ENCODE data around the gene TENT5C.

TENT5C gene

DNA sequence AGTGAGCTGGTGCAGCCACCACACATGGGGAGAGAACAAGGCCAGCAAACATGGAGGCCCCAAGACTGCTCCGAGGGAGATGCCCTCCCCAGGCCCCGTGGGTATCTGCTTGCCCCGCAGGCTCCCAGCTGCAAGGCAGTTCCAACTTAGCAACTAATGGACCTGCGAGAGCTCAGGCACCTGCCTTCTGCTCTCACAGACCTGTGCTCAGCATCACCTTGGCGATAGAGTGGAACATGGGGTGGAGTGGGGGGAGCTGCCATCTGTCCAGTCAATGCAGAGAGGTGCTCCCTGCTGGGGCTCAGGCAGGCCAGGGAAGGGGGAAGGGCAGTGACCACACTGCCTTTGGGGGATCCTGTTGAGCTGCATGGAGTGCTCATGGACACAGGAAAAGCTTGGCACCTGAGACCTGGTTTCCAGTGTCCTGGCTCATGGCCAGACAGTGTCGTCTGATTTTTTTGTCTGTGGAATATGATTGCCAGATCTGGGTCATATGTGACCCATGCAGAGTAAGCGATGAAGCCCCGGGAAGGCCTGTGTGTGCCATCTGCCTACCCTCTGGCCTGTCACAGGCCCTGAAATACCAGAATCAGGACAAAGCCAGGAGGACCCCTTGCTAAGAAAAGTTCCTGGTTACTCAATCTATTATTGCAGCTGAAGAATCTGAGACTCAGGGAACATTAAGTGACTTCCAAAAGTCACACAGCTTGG is 39.9 kb upstream of the TENT5C start:
- no peak overlapping the region for H2AK5ac ChIP-seq (ENCODE audit: low read depth, low read length)
- no peak overlapping the region for H2AFZ ChIP-seq (ENCODE audit: low read length)
- H3K18ac ChIP-seq (ENCODE audit: low read length), result peak overlapping the region; percentile 49
- H3K9me3 ChIP-seq (replicated peaks in 1 of 2; ENCODE audit: control insufficient read depth in 2 of 2, insufficient read depth in 1 of 2, low read depth in 1 of 2, low read length in 2 of 2), result no peaks in the 10 kb centered on the region
- H2BK12ac ChIP-seq (ENCODE audit: low read length), result no peak overlapping the region
- no peak for DNase-seq (ENCODE audit: low spot score)
- no peak overlapping the region for H3K27ac ChIP-seq (replicated peaks; ENCODE audit: low read length)
- H3K23ac ChIP-seq (ENCODE audit: low read depth, low read length, poor library complexity), result no peak overlapping the region
- H3K4me3 ChIP-seq (ENCODE audit: low read length in 2 of 2), result no peak overlapping the region
- H4K8ac ChIP-seq (ENCODE audit: low read depth, low read length), result no peak overlapping the region
- H2BK5ac ChIP-seq (ENCODE audit: low read length), result no peak overlapping the region
- H3K9ac ChIP-seq (ENCODE audit: low read depth, low read length, poor library complexity), result no peak overlapping the region
- peaks cover 0 to 8% of the 10 kb centered on the region in 2 donors for H3K4me1 ChIP-seq (ENCODE audit: control insufficient read depth in 2 of 2, insufficient read depth in 1 of 2, low read depth in 1 of 2, low read length in 2 of 2)
- H3K27me3 ChIP-seq (ENCODE audit: control insufficient read depth in 3 of 3, insufficient read depth in 3 of 3, low read depth in 1 of 3, low read length in 3 of 3), result no peaks in the 10 kb centered on the region
- H3K4me2 ChIP-seq (ENCODE audit: insufficient read depth, low read length, poor library complexity, severe bottlenecking), result no peak overlapping the region
- H3K14ac ChIP-seq (ENCODE audit: low read length), result peak overlapping the region; percentile 66
- H2BK120ac ChIP-seq (ENCODE audit: low read depth, low read length), result no peak overlapping the region
- no peaks in the 10 kb centered on the region for H3K79me1 ChIP-seq (ENCODE audit: low read depth, low read length)
- no peaks in the 10 kb centered on the region for H3K36me3 ChIP-seq (replicated peaks in 1 of 2; ENCODE audit: control insufficient read depth in 2 of 2, insufficient read depth in 2 of 2, low read length in 2 of 2)
- WGBS, 2 donors (ENCODE audit: extremely low coverage in 2 of 2, insufficient read length in 2 of 2, insufficient replicate concordance in 1 of 2), result no CpG with 5 or more reads among the region's 8 CpGs
- H2BK15ac ChIP-seq (ENCODE audit: low read length), result peak overlapping the region; percentile 15
- H3K4ac ChIP-seq (ENCODE audit: low read length), result no peak overlapping the region
- no peak overlapping the region for H4K91ac ChIP-seq (ENCODE audit: low read depth, low read length, poor library complexity)

DNA sequence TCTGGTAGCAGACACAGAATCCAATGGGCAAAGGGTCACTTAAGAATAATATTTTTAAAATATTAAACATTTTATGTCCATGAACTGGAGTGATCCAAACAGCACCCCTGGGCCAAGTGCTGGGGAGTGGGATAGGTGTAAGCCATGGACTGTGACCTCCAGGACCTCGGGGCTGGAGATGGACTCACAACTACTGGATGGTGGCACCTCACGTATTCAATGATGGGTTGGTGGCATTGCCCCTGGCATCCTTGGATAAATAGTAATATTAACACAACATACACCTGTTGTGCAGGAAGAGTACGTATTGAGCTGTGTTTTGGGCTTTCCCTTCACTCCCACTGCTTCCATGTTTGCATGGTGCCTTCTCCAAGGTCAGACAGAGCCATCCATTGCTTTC is 39.3 kb upstream of the TENT5C start:
- Histone ChIP-seq H3K27me3 (ENCODE audit: control insufficient read depth in 3 of 3, insufficient read depth in 3 of 3, low read depth in 1 of 3, low read length in 3 of 3) (no peaks in the 10 kb centered on the region), H4K91ac (ENCODE audit: low read depth, low read length, poor library complexity) (no peak overlapping the region), H2AK5ac (ENCODE audit: low read depth, low read length) (no peak overlapping the region), H3K4me2 (ENCODE audit: insufficient read depth, low read length, poor library complexity, severe bottlenecking) (no peak overlapping the region), H4K8ac (ENCODE audit: low read depth, low read length) (no peak overlapping the region), H3K27ac (replicated peaks; ENCODE audit: low read length) (no peak overlapping the region), H3K14ac (ENCODE audit: low read length) (no peak overlapping the region), H3K18ac (ENCODE audit: low read length) (no peak overlapping the region), H2BK15ac (ENCODE audit: low read length) (no peak overlapping the region), H2AFZ (ENCODE audit: low read length) (no peak overlapping the region), H3K9ac (ENCODE audit: low read depth, low read length, poor library complexity) (no peak overlapping the region), H3K9me3 (replicated peaks in 1 of 2; ENCODE audit: control insufficient read depth in 2 of 2, insufficient read depth in 1 of 2, low read depth in 1 of 2, low read length in 2 of 2) (no peaks in the 10 kb centered on the region), H3K4me1 (ENCODE audit: control insufficient read depth in 2 of 2, insufficient read depth in 1 of 2, low read depth in 1 of 2, low read length in 2 of 2) (peaks cover 0 to 11% of the 10 kb centered on the region in 2 donors), H3K23ac (ENCODE audit: low read depth, low read length, poor library complexity) (no peak overlapping the region), H3K4me3 (ENCODE audit: low read length in 2 of 2) (no peak overlapping the region), H2BK120ac (ENCODE audit: low read depth, low read length) (no peak overlapping the region), H3K36me3 (replicated peaks in 1 of 2; ENCODE audit: control insufficient read depth in 2 of 2, insufficient read depth in 2 of 2, low read length in 2 of 2) (no peaks in the 10 kb centered on the region), H2BK5ac (ENCODE audit: low read length) (no peak overlapping the region), H3K4ac (ENCODE audit: low read length) (no peak overlapping the region), H3K79me1 (ENCODE audit: low read depth, low read length) (no peaks in the 10 kb centered on the region), H2BK12ac (ENCODE audit: low read length) (no peak overlapping the region)
- WGBS, 2 donors (ENCODE audit: extremely low coverage in 2 of 2, insufficient read length in 2 of 2, insufficient replicate concordance in 1 of 2), result no CpG with 5 or more reads among the region's 3 CpGs
- no peak for DNase-seq (ENCODE audit: low spot score)

DNA sequence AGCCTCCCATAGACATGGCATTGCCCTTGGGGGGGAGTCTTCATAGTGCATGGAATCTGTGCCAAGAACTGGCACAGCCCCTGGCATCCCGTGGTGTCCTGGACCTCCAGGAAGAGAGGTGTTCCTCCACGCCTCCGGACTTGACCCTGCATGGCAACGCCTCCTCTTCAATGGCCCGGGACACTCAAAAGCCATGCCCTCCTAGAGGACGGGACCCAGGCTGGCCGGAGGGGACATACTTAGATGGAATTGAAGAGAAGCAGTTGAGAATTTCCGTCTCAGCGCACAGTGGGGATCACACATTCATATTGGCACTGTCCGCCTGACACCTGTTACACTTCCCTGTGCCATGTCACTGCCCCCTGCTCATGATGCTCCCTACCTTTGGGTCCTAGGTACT is 38.4 kb upstream of the TENT5C start:
- Histone ChIP-seq H3K9me3 (replicated peaks in 1 of 2; ENCODE audit: control insufficient read depth in 2 of 2, insufficient read depth in 1 of 2, low read depth in 1 of 2, low read length in 2 of 2) (no peaks in the 10 kb centered on the region), H3K9ac (ENCODE audit: low read depth, low read length, poor library complexity) (no peak overlapping the region), H3K4ac (ENCODE audit: low read length) (no peak overlapping the region), H3K14ac (ENCODE audit: low read length) (no peak overlapping the region), H2BK5ac (ENCODE audit: low read length) (no peak overlapping the region), H3K27me3 (ENCODE audit: control insufficient read depth in 3 of 3, insufficient read depth in 3 of 3, low read depth in 1 of 3, low read length in 3 of 3) (no peaks in the 10 kb centered on the region), H2BK12ac (ENCODE audit: low read length) (no peak overlapping the region), H3K36me3 (replicated peaks in 1 of 2; ENCODE audit: control insufficient read depth in 2 of 2, insufficient read depth in 2 of 2, low read length in 2 of 2) (no peaks in the 10 kb centered on the region), H3K18ac (ENCODE audit: low read length) (no peak overlapping the region), H2AK5ac (ENCODE audit: low read depth, low read length) (no peak overlapping the region), H3K27ac (replicated peaks; ENCODE audit: low read length) (no peak overlapping the region), H3K79me1 (ENCODE audit: low read depth, low read length) (no peaks in the 10 kb centered on the region), H3K23ac (ENCODE audit: low read depth, low read length, poor library complexity) (peak overlapping the region; percentile 29), H4K8ac (ENCODE audit: low read depth, low read length) (no peak overlapping the region), H4K91ac (ENCODE audit: low read depth, low read length, poor library complexity) (no peak overlapping the region), H2AFZ (ENCODE audit: low read length) (no peak overlapping the region), H3K4me3 (ENCODE audit: low read length in 2 of 2) (no peak overlapping the region), H2BK15ac (ENCODE audit: low read length) (no peak overlapping the region), H3K4me1 (ENCODE audit: control insufficient read depth in 2 of 2, insufficient read depth in 1 of 2, low read depth in 1 of 2, low read length in 2 of 2) (peaks cover 0 to 13% of the 10 kb centered on the region in 2 donors), H3K4me2 (ENCODE audit: insufficient read depth, low read length, poor library complexity, severe bottlenecking) (no peak overlapping the region), H2BK120ac (ENCODE audit: low read depth, low read length) (no peak overlapping the region)
- no CpG with 5 or more reads among the region's 10 CpGs for WGBS, 2 donors (ENCODE audit: extremely low coverage in 2 of 2, insufficient read length in 2 of 2, insufficient replicate concordance in 1 of 2)
- no peak for DNase-seq (ENCODE audit: low spot score)

DNA sequence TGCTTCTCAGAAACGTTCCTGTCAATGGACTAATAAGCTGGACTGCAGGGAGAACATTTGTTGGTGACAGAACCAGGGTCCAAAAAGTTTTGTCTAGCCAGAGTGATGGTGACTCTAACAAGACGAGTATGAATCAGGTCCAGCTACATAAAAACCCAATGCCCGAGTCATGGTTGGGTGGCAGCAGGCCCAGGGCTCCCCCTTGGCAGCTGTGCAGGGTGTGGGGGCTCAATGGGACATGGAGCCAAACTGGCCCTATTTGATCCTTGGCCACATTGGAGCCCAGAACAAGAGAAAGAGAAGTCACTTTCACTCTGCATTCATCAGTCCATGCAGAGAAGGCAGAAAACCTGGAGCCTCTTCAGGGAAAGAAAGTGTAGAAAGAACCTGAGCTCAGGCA is 37.9 kb upstream of the TENT5C start:
- H2AK5ac ChIP-seq (ENCODE audit: low read depth, low read length), result no peak overlapping the region
- no peak overlapping the region for H3K18ac ChIP-seq (ENCODE audit: low read length)
- no peaks in the 10 kb centered on the region for H3K9me3 ChIP-seq (replicated peaks in 1 of 2; ENCODE audit: control insufficient read depth in 2 of 2, insufficient read depth in 1 of 2, low read depth in 1 of 2, low read length in 2 of 2)
- H3K4me3 ChIP-seq (ENCODE audit: low read length in 2 of 2), result no peak overlapping the region
- no peaks in the 10 kb centered on the region for H3K36me3 ChIP-seq (replicated peaks in 1 of 2; ENCODE audit: control insufficient read depth in 2 of 2, insufficient read depth in 2 of 2, low read length in 2 of 2)
- peaks cover 0 to 13% of the 10 kb centered on the region in 2 donors for H3K4me1 ChIP-seq (ENCODE audit: control insufficient read depth in 2 of 2, insufficient read depth in 1 of 2, low read depth in 1 of 2, low read length in 2 of 2)
- no peak overlapping the region for H3K27ac ChIP-seq (replicated peaks; ENCODE audit: low read length)
- no peak overlapping the region for H2BK12ac ChIP-seq (ENCODE audit: low read length)
- H4K8ac ChIP-seq (ENCODE audit: low read depth, low read length), result no peak overlapping the region
- DNase-seq (ENCODE audit: low spot score), result no peak
- no peak overlapping the region for H3K4ac ChIP-seq (ENCODE audit: low read length)
- WGBS, 2 donors (ENCODE audit: extremely low coverage in 2 of 2, insufficient read length in 2 of 2, insufficient replicate concordance in 1 of 2), result no CpG with 5 or more reads among the region's 3 CpGs
- no peak overlapping the region for H2BK5ac ChIP-seq (ENCODE audit: low read length)
- H3K4me2 ChIP-seq (ENCODE audit: insufficient read depth, low read length, poor library complexity, severe bottlenecking), result no peak overlapping the region
- no peak overlapping the region for H3K9ac ChIP-seq (ENCODE audit: low read depth, low read length, poor library complexity)
- H3K79me1 ChIP-seq (ENCODE audit: low read depth, low read length), result no peaks in the 10 kb centered on the region
- no peak overlapping the region for H2BK15ac ChIP-seq (ENCODE audit: low read length)
- H2BK120ac ChIP-seq (ENCODE audit: low read depth, low read length), result no peak overlapping the region
- H3K14ac ChIP-seq (ENCODE audit: low read length), result no peak overlapping the region
- H4K91ac ChIP-seq (ENCODE audit: low read depth, low read length, poor library complexity), result no peak overlapping the region
- no peak overlapping the region for H2AFZ ChIP-seq (ENCODE audit: low read length)
- no peaks in the 10 kb centered on the region for H3K27me3 ChIP-seq (ENCODE audit: control insufficient read depth in 3 of 3, insufficient read depth in 3 of 3, low read depth in 1 of 3, low read length in 3 of 3)
- no peak overlapping the region for H3K23ac ChIP-seq (ENCODE audit: low read depth, low read length, poor library complexity)

All from neuronal stem cell (in vitro differentiated cells).